Panc1 (cell line): ENCODE data around the gene NDUFAF3.

ENCODE experiments used
- POLR2AphosphoS5 ChIP-seq: IDR thresholded peaks from 2 replicates; pipeline ENCODE4 v1.6.1; 2012; ENCODE audit warnings: mild to moderate bottlenecking, low read depth, low read length, moderate library complexity
- SIN3A ChIP-seq: IDR thresholded peaks from 2 replicates; pipeline ENCODE4 v1.6.1; 2012; ENCODE audit warnings: low read depth, mild to moderate bottlenecking, low read length, moderate library complexity, borderline replicate concordance; ENCODE audit not compliant: insufficient read depth
- TCF7L2 ChIP-seq: IDR thresholded peaks from 2 replicates; pipeline ENCODE4 v1.6.1; 2011; ENCODE audit warnings: mild to moderate bottlenecking, low read depth, low read length, inconsistent platforms
- TF ChIP-seq, protein P1 (sequence below): fragments of 450-650 bp; IDR thresholded peaks from 2 replicates; pipeline ENCODE4 v1.5.1; 2017; ENCODE audit warnings: mild to moderate bottlenecking
- TF ChIP-seq, protein P2 (sequence below), 2 experiments: IDR thresholded peaks; 2 replicates each; pipeline ENCODE4 v1.6.1; 2011 to 2012; ENCODE audit warnings: low read depth in 2 of 2, control low read depth in 1 of 2, low read length in 1 of 2, mild to moderate bottlenecking in 1 of 2, moderate library complexity in 1 of 2; ENCODE audit not compliant: insufficient read depth in 1 of 2

DNA sequence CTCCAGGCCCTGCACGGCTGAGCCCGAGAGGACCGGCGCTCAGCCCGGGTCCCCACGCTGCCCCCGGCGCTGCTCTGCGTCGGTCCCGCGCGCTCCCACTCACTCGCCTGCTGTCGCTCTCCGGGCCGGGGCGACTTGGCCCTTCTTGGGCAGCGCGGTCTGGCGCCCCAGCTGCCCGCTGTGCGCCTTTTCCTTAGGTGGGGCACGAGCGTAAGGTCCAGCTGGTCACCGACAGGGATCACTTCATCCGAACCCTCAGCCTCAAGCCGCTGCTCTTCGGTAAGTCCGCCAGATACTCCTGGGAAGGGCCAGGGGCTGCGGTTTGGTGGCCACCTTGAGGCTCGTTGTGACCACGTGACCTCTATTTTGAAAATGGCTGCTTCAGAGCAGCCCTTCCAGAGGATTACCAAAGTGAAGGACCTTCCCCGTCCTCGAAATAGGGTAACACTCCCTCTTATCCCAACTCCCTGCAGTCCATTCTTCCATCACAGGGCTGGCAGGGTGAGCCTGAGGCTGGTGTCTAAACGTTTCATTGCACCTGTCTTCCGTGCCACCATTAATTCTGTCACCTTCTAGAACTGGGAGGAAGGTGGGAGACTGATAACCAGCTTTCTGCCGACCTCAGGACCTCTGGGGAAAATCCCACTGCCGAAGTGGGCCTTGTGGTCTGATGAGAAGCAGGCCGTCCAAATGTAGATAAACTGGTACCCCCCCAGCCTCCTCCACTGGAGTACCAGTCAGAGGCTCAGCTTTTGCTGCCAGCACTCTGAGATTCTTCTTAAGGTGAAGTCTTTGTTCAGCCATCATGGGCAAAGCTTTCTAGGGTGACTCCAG lies 31.1 kb upstream of the NDUFAF3 start:
- TF ChIP-seq, protein P1, sequence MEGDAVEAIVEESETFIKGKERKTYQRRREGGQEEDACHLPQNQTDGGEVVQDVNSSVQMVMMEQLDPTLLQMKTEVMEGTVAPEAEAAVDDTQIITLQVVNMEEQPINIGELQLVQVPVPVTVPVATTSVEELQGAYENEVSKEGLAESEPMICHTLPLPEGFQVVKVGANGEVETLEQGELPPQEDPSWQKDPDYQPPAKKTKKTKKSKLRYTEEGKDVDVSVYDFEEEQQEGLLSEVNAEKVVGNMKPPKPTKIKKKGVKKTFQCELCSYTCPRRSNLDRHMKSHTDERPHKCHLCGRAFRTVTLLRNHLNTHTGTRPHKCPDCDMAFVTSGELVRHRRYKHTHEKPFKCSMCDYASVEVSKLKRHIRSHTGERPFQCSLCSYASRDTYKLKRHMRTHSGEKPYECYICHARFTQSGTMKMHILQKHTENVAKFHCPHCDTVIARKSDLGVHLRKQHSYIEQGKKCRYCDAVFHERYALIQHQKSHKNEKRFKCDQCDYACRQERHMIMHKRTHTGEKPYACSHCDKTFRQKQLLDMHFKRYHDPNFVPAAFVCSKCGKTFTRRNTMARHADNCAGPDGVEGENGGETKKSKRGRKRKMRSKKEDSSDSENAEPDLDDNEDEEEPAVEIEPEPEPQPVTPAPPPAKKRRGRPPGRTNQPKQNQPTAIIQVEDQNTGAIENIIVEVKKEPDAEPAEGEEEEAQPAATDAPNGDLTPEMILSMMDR = no peak
- TF ChIP-seq POLR2AphosphoS5 = no peak
- TF ChIP-seq, protein P2, sequence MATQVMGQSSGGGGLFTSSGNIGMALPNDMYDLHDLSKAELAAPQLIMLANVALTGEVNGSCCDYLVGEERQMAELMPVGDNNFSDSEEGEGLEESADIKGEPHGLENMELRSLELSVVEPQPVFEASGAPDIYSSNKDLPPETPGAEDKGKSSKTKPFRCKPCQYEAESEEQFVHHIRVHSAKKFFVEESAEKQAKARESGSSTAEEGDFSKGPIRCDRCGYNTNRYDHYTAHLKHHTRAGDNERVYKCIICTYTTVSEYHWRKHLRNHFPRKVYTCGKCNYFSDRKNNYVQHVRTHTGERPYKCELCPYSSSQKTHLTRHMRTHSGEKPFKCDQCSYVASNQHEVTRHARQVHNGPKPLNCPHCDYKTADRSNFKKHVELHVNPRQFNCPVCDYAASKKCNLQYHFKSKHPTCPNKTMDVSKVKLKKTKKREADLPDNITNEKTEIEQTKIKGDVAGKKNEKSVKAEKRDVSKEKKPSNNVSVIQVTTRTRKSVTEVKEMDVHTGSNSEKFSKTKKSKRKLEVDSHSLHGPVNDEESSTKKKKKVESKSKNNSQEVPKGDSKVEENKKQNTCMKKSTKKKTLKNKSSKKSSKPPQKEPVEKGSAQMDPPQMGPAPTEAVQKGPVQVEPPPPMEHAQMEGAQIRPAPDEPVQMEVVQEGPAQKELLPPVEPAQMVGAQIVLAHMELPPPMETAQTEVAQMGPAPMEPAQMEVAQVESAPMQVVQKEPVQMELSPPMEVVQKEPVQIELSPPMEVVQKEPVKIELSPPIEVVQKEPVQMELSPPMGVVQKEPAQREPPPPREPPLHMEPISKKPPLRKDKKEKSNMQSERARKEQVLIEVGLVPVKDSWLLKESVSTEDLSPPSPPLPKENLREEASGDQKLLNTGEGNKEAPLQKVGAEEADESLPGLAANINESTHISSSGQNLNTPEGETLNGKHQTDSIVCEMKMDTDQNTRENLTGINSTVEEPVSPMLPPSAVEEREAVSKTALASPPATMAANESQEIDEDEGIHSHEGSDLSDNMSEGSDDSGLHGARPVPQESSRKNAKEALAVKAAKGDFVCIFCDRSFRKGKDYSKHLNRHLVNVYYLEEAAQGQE (IDR thresholded peaks at IDR 0.05; ENCODE audit: insufficient read depth in 1 of 2, low read depth in 2 of 2, low read length in 1 of 2) = no peak
- no peak for TF ChIP-seq SIN3A
- TF ChIP-seq TCF7L2 = no peak
